ENCODE results near the gene C17orf78. TPM values are rescaled to one million over a fixed set of nuclear protein-coding genes. Genes with fewer than 3 reads are reported as not detected.
"Not testable (repeated sequence)": the region's sequence is repeated elsewhere in the genome, so short reads cannot be mapped to it uniquely, and the experiment has no call there.

The C17orf78 gene
- total and polyA plus RNA-seq, 9 donors, result not detected

GRCh38 chr17:37399265-37399803 is 23.5 kb downstream of the C17orf78 start:
- no peaks in the 10 kb centered on the region for H3K4me1 ChIP-seq (ENCODE audit: insufficient read depth)
- H3K27ac ChIP-seq, result no peak overlapping the region
- no peak overlapping the region for H3K4me3 ChIP-seq
- intact Hi-C loops (cut with DNase I), result no loop called here
- H3K9me3 ChIP-seq, result no peaks in the 10 kb centered on the region
- TF ChIP-seq CTCF (IDR thresholded peaks at IDR 0.05) (no peak), POLR2A (IDR thresholded peaks at IDR 0.05) (no peak), EP300 (IDR thresholded peaks at IDR 0.05) (no peak)
- H3K27me3 ChIP-seq, result no peaks in the 10 kb centered on the region
- DNase-seq, result no peak
- 75 to 88% (median 86%) methylated on average over 5 of the region's 5 CpGs for WGBS, 3 donors
- H3K36me3 ChIP-seq, result no peaks in the 10 kb centered on the region

- H3K27me3 ChIP-seq, result no peaks in the 10 kb centered on the region
- peaks cover 2% of the 10 kb centered on the region for H3K4me1 ChIP-seq (ENCODE audit: insufficient read depth)
- TF ChIP-seq EP300 (IDR thresholded peaks at IDR 0.05) (no peak), CTCF (IDR thresholded peaks at IDR 0.05) (no peak), POLR2A (IDR thresholded peaks at IDR 0.05) (no peak)
- intact Hi-C loops (cut with DNase I), result no loop called here
- no peak overlapping the region for H3K4me3 ChIP-seq
- no peak overlapping the region for H3K27ac ChIP-seq
- H3K9me3 ChIP-seq, result no peaks in the 10 kb centered on the region
- no peaks in the 10 kb centered on the region for H3K36me3 ChIP-seq
- DNase-seq, result no peak
Observed at GRCh38 chr17:37400505-37400904, 24.7 kb downstream of the C17orf78 start.

GRCh38 chr17:37405522-37405921 is 29.7 kb downstream of the C17orf78 start:
- H3K27me3 ChIP-seq; DNase-seq; H3K36me3 ChIP-seq; H3K27ac ChIP-seq; H3K4me1 ChIP-seq (ENCODE audit: insufficient read depth); intact Hi-C loops (cut with DNase I); H3K9me3 ChIP-seq: not testable (repeated sequence)
- H3K4me3 ChIP-seq, result peak overlapping the region; percentile 77
- WGBS, 3 donors, result 44 to 55% (median 45%) methylated on average over 14 of the region's 14 CpGs

DNA sequence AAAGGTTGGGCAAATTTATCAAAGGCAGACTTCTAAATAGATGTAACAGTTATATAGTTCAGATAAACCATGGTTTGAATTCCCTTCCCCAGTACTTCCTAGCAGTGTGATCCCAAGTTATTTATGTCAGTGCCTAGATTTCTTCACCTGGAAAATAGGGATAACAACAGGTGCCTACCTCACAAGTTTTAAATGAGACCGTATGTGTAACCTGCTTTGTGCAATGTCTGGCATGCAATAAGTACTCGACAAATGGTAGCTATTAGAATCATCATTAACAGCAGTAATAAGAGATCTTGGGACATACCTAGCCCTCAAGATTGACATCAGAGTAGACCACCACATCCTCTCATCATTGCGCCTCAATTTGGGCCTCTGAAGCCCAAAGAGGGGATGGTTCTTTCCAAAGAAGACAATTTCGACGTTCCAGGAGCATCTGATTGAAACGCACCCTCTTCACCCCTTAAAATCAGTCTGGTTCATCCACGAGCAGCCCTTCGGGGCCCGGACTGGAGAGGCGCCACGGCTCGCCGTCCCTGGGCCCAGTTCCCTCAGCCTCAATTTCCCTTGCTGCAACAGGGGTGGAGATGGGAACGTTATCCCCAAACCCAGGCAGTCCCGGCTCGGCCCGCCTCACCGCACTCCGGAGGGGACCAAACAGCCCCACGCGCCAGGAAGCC is 30.3 kb downstream of the C17orf78 start:
- Histone ChIP-seq H3K4me1 (ENCODE audit: insufficient read depth) (peaks cover 7% of the 10 kb centered on the region), H3K4me3 (peak overlapping the region; percentile 77), H3K27ac (peak overlapping the region; percentile 35 to 69), H3K27me3 (no peaks in the 10 kb centered on the region), H3K9me3 (no peaks in the 10 kb centered on the region), H3K36me3 (no peaks in the 10 kb centered on the region)
- peak in 1 of 3 donors; percentile 8 for TF ChIP-seq CTCF (IDR thresholded peaks at IDR 0.05)
- no peak for TF ChIP-seq EP300 (IDR thresholded peaks at IDR 0.05)
- WGBS, 3 donors, result 0 to 1% (median 0%) methylated on average over 21 of the region's 21 CpGs
- intact Hi-C loops (cut with DNase I), result no loop called here
- no peak for DNase-seq

Measured in ovary (tissue), 9 donors.